Stimulated activated memory B cell treated with anti-CD40 and anti-IgM and Interleukin-4, amounts not matched to agents 10 μg/mL and 1 μg/mL and 100 μg/mL, for 72 hours (primary cell): ENCODE measurements around the gene ARHGAP15.

Experiments used
- ATAC-seq: fragments of 150-1000 bp; cut with Tn5 transposase; 2 replicates; pipeline ENCODE4 v1.10.0; 2021
- H3K27ac Mint-ChIP-seq: one replicate; pipeline ENCODE4 v1.8.0; 2022; ENCODE audit warnings: mild to moderate bottlenecking, mixed read lengths
- H3K27me3 Mint-ChIP-seq: one replicate; pipeline ENCODE4 v1.8.0; 2022; ENCODE audit warnings: mixed read lengths
- H3K36me3 Mint-ChIP-seq: one replicate; pipeline ENCODE4 v1.8.0; 2022; ENCODE audit warnings: mixed read lengths
- H3K4me1 Mint-ChIP-seq: one replicate; pipeline ENCODE4 v1.8.0; 2022; ENCODE audit warnings: mixed read lengths
- H3K4me3 Mint-ChIP-seq: one replicate; pipeline ENCODE4 v1.8.0; 2022; ENCODE audit warnings: mild to moderate bottlenecking, moderate library complexity, mixed read lengths
- H3K9me3 Mint-ChIP-seq: one replicate; pipeline ENCODE4 v1.8.0; 2022; ENCODE audit warnings: mixed read lengths

ARHGAP15 gene

GRCh38 chr2:143607231-143608062, 478.2 kb downstream of the ARHGAP15 start:
- Mint-ChIP-seq H3K4me1 (peaks cover 5% of the 10 kb centered on the region), H3K4me3 (no peak overlapping the region)

GRCh38 chr2:143608063-143608423, 478.8 kb downstream of the ARHGAP15 start:
- ATAC-seq: no peak
- Mint-ChIP-seq H3K4me1 (peaks cover 5% of the 10 kb centered on the region), H3K27ac (no peak overlapping the region), H3K27me3 (no peaks in the 10 kb centered on the region), H3K4me3 (no peak overlapping the region), H3K9me3 (no peaks in the 10 kb centered on the region), H3K36me3 (peaks cover 32% of the 10 kb centered on the region)

More at GRCh38 chr2:143607231-143608062, 478.2 kb downstream of the ARHGAP15 start:
- no peaks in the 10 kb centered on the region for H3K27me3 Mint-ChIP-seq
- H3K9me3 Mint-ChIP-seq: no peaks in the 10 kb centered on the region
- H3K36me3 Mint-ChIP-seq: peaks cover 35% of the 10 kb centered on the region
- no peak for ATAC-seq
- H3K27ac Mint-ChIP-seq: no peak overlapping the region

GRCh38 chr2:143608758-143609157, 479.5 kb downstream of the ARHGAP15 start:
- H3K27me3 Mint-ChIP-seq: no peaks in the 10 kb centered on the region
- peaks cover 5% of the 10 kb centered on the region for H3K4me1 Mint-ChIP-seq
- no peak for ATAC-seq
- H3K27ac Mint-ChIP-seq: no peak overlapping the region
- no peak overlapping the region for H3K4me3 Mint-ChIP-seq
- no peaks in the 10 kb centered on the region for H3K9me3 Mint-ChIP-seq
- H3K36me3 Mint-ChIP-seq: peaks cover 36% of the 10 kb centered on the region

GRCh38 chr2:143611336-143611735, 482.1 kb downstream of the ARHGAP15 start:
- Mint-ChIP-seq H3K27me3 (no peaks in the 10 kb centered on the region), H3K9me3 (no peaks in the 10 kb centered on the region), H3K27ac (no peak overlapping the region), H3K36me3 (peaks cover 42% of the 10 kb centered on the region), H3K4me1 (peaks cover 5% of the 10 kb centered on the region), H3K4me3 (no peak overlapping the region)
- ATAC-seq: no peak

GRCh38 chr2:143615562-143615961, 486.3 kb downstream of the ARHGAP15 start:
- H3K9me3 Mint-ChIP-seq: no peaks in the 10 kb centered on the region
- H3K27ac Mint-ChIP-seq: no peak overlapping the region
- no peaks in the 10 kb centered on the region for H3K27me3 Mint-ChIP-seq
- no peak overlapping the region for H3K4me3 Mint-ChIP-seq
- no peak for ATAC-seq
- peaks cover 5% of the 10 kb centered on the region for H3K4me1 Mint-ChIP-seq
- H3K36me3 Mint-ChIP-seq: peaks cover 47% of the 10 kb centered on the region

GRCh38 chr2:143616452-143616851, 487.2 kb downstream of the ARHGAP15 start:
- Mint-ChIP-seq H3K4me3 (no peak overlapping the region), H3K27me3 (no peaks in the 10 kb centered on the region), H3K27ac (no peak overlapping the region), H3K9me3 (no peaks in the 10 kb centered on the region), H3K36me3 (peaks cover 40% of the 10 kb centered on the region), H3K4me1 (peaks cover 3% of the 10 kb centered on the region)
- no peak for ATAC-seq

GRCh38 chr2:143617803-143618415, 488.7 kb downstream of the ARHGAP15 start:
- ATAC-seq: no peak
- Mint-ChIP-seq H3K4me1 (no peaks in the 10 kb centered on the region), H3K27ac (no peak overlapping the region), H3K9me3 (no peaks in the 10 kb centered on the region), H3K27me3 (no peaks in the 10 kb centered on the region), H3K4me3 (no peak overlapping the region), H3K36me3 (peaks cover 49% of the 10 kb centered on the region)

- Mint-ChIP-seq H3K9me3 (peaks cover 5% of the 10 kb centered on the region), H3K4me1 (no peaks in the 10 kb centered on the region), H3K36me3 (peaks cover 76% of the 10 kb centered on the region), H3K4me3 (no peak overlapping the region), H3K27me3 (no peaks in the 10 kb centered on the region), H3K27ac (no peak overlapping the region)
- ATAC-seq: no peak
Observed at GRCh38 chr2:143622106-143622505, 492.9 kb downstream of the ARHGAP15 start.

- H3K27ac Mint-ChIP-seq: no peak overlapping the region
- no peaks in the 10 kb centered on the region for H3K4me1 Mint-ChIP-seq
- ATAC-seq: no peak
- no peak overlapping the region for H3K4me3 Mint-ChIP-seq
- peaks cover 5% of the 10 kb centered on the region for H3K9me3 Mint-ChIP-seq
- peaks cover 81% of the 10 kb centered on the region for H3K36me3 Mint-ChIP-seq
- H3K27me3 Mint-ChIP-seq: no peaks in the 10 kb centered on the region
Observed at GRCh38 chr2:143623231-143623908, 494.2 kb downstream of the ARHGAP15 start.

- Mint-ChIP-seq H3K4me3 (no peak overlapping the region), H3K4me1 (no peaks in the 10 kb centered on the region), H3K9me3 (peaks cover 5% of the 10 kb centered on the region), H3K27ac (no peak overlapping the region), H3K36me3 (peaks cover 86% of the 10 kb centered on the region), H3K27me3 (no peaks in the 10 kb centered on the region)
- ATAC-seq: no peak
Observed at GRCh38 chr2:143623909-143624260, 494.7 kb downstream of the ARHGAP15 start.

- H3K27me3 Mint-ChIP-seq: no peaks in the 10 kb centered on the region
- no peak for ATAC-seq
- peaks cover 12% of the 10 kb centered on the region for H3K9me3 Mint-ChIP-seq
Observed at GRCh38 chr2:143629340-143629739, 500.1 kb downstream of the ARHGAP15 start.

GRCh38 chr2:143632751-143633374, 503.6 kb downstream of the ARHGAP15 start:
- Mint-ChIP-seq H3K4me1 (no peaks in the 10 kb centered on the region), H3K27me3 (no peaks in the 10 kb centered on the region), H3K36me3 (peaks cover 83% of the 10 kb centered on the region), H3K4me3 (no peak overlapping the region), H3K9me3 (peaks cover 10% of the 10 kb centered on the region), H3K27ac (no peak overlapping the region)
- no peak for ATAC-seq

More at GRCh38 chr2:143629340-143629739, 500.1 kb downstream of the ARHGAP15 start:
- peaks cover 84% of the 10 kb centered on the region for H3K36me3 Mint-ChIP-seq
- no peak overlapping the region for H3K27ac Mint-ChIP-seq
- H3K4me3 Mint-ChIP-seq: no peak overlapping the region
- H3K4me1 Mint-ChIP-seq: no peaks in the 10 kb centered on the region

- Mint-ChIP-seq H3K4me3 (no peak overlapping the region), H3K36me3 (peaks cover 77% of the 10 kb centered on the region), H3K27me3 (no peaks in the 10 kb centered on the region), H3K9me3 (peaks cover 10% of the 10 kb centered on the region), H3K4me1 (no peaks in the 10 kb centered on the region), H3K27ac (no peak overlapping the region)
- ATAC-seq: no peak
Observed at GRCh38 chr2:143633419-143633818, 504.2 kb downstream of the ARHGAP15 start.

- H3K36me3 Mint-ChIP-seq: peaks cover 76% of the 10 kb centered on the region
- ATAC-seq: no peak
- no peak overlapping the region for H3K4me3 Mint-ChIP-seq
- peaks cover 10% of the 10 kb centered on the region for H3K9me3 Mint-ChIP-seq
- no peak overlapping the region for H3K27ac Mint-ChIP-seq
- H3K27me3 Mint-ChIP-seq: no peaks in the 10 kb centered on the region
- no peaks in the 10 kb centered on the region for H3K4me1 Mint-ChIP-seq
Observed at GRCh38 chr2:143635302-143635701, 506.1 kb downstream of the ARHGAP15 start.

GRCh38 chr2:143635936-143636335, 506.7 kb downstream of the ARHGAP15 start:
- Mint-ChIP-seq H3K36me3 (peaks cover 73% of the 10 kb centered on the region), H3K4me1 (no peaks in the 10 kb centered on the region), H3K9me3 (peaks cover 10% of the 10 kb centered on the region), H3K4me3 (no peak overlapping the region), H3K27me3 (no peaks in the 10 kb centered on the region), H3K27ac (no peak overlapping the region)
- ATAC-seq: no peak
